SK-N-SH (cell line): ENCODE measurements around the gene CASQ1. TPM values are rescaled to one million over a fixed set of nuclear protein-coding genes. Genes with fewer than 3 reads are reported as not detected.

Source experiments
- CTCF ChIA-PET: fragments of 300-600, 350-600 bp; formaldehyde crosslinking; extraction: SDS; loops from one replicate; lab custom pipeline; 2021; lab: Yijun Ruan, JAX
- POLR2A ChIA-PET: fragments of 350-600 bp; sonication (Branson Sonifier 250); formaldehyde crosslinking; extraction: SDS; loops from one replicate; lab custom pipeline; 2020; ENCODE audit warnings: antibody characterized with exemption, inconsistent platforms; lab: Yijun Ruan, JAX
- DNase-seq: peaks from one replicate; pipeline ENCODE4 v3.0.0; 2012
- H2AFZ ChIP-seq: fragments of 200-600 bp; sonication (generic); 2 replicates; pipeline ENCODE4 v1.8.1; 2016; ENCODE audit warnings: antibody characterized with exemption, mild to moderate bottlenecking, low read depth
- H3F3A ChIP-seq: fragments of 200-600 bp; sonication (generic); replicated peaks from 2 replicates; pipeline ENCODE3; 2016; ENCODE audit warnings: antibody characterized with exemption, mild to moderate bottlenecking; ENCODE audit not compliant: insufficient read depth
- H3K27ac ChIP-seq, 2 experiments: fragments of 200-500 bp in 1 of 2; fragments of 200-600 bp in 1 of 2; sonication (Bioruptor generic) in 1 of 2; sonication (generic), shearing (Covaris generic) in 1 of 2; 2 replicates each; pipeline versions ENCODE4 v1.5.1 to v1.6.1; 2014 to 2016; ENCODE audit warnings: low read depth in 2 of 2, inconsistent platforms in 1 of 2, low read length in 1 of 2, mild to moderate bottlenecking in 1 of 2, mixed read lengths in 1 of 2
- H3K27me3 ChIP-seq: fragments of 200-600 bp; sonication (generic), shearing (Covaris generic); 2 replicates; pipeline ENCODE4 v1.6.1; 2016; ENCODE audit warnings: mixed run types; ENCODE audit not compliant: insufficient read depth
- H3K36me3 ChIP-seq, 2 experiments: fragments of 200-500 bp in 1 of 2; fragments of 200-600 bp in 1 of 2; sonication (Bioruptor generic) in 1 of 2; sonication (generic) in 1 of 2; replicated peaks in 1 of 2; 2 replicates each; pipeline versions ENCODE3 to v1.5.1; 2014 to 2016; ENCODE audit warnings: low read length in 1 of 2, mild to moderate bottlenecking in 1 of 2; ENCODE audit not compliant: insufficient read depth in 2 of 2, control insufficient read depth in 1 of 2
- H3K4me1 ChIP-seq, 2 experiments: fragments of 200-500 bp in 1 of 2; fragments of 200-600 bp in 1 of 2; sonication (Bioruptor generic) in 1 of 2; sonication (generic), shearing (Covaris generic) in 1 of 2; 2 replicates each; pipeline versions ENCODE4 v1.5.1 to v1.6.1; 2014 to 2016; ENCODE audit warnings: low read depth in 1 of 2, low read length in 1 of 2, mixed run types in 1 of 2; ENCODE audit not compliant: insufficient read depth in 2 of 2, control insufficient read depth in 1 of 2
- H3K4me2 ChIP-seq: fragments of 200-600 bp; sonication (generic), shearing (Covaris generic); 2 replicates; pipeline ENCODE4 v1.6.1; 2017; ENCODE audit warnings: mixed run types
- H3K4me3 ChIP-seq, 2 experiments: fragments of 200-500 bp in 1 of 2; fragments of 200-600 bp in 1 of 2; sonication (Bioruptor generic) in 1 of 2; sonication (generic), shearing (Covaris generic) in 1 of 2; 2 replicates each; pipeline versions ENCODE4 v1.5.1 to v1.8.1; 2014 to 2016; ENCODE audit warnings: low read depth in 2 of 2, inconsistent platforms in 1 of 2, low read length in 1 of 2, mild to moderate bottlenecking in 1 of 2, mixed read lengths in 1 of 2, moderate library complexity in 1 of 2
- H3K79me2 ChIP-seq: fragments of 200-600 bp; sonication (generic); 2 replicates; pipeline ENCODE4 v1.8.1; 2017; ENCODE audit warnings: mild to moderate bottlenecking; ENCODE audit not compliant: insufficient read depth
- H3K9ac ChIP-seq: fragments of 200-600 bp; sonication (generic); 2 replicates; pipeline ENCODE4 v1.6.1; 2017; ENCODE audit warnings: mixed run types
- H3K9me2 ChIP-seq: fragments of 200-600 bp; sonication (generic); 2 replicates; pipeline ENCODE4 v1.6.1; 2017; ENCODE audit warnings: mixed run types
- H3K9me3 ChIP-seq: fragments of 200-600 bp; sonication (generic); 2 replicates; pipeline ENCODE4 v1.6.1; 2017; ENCODE audit warnings: mixed run types, mild to moderate bottlenecking, moderate library complexity
- H4K20me1 ChIP-seq: fragments of 200-600 bp; sonication (generic); 2 replicates; pipeline ENCODE4 v1.6.1; 2017; ENCODE audit warnings: mild to moderate bottlenecking, mixed run types; ENCODE audit not compliant: insufficient read depth
- CHD2 ChIP-seq: fragments of 150-350 bp; IDR thresholded peaks from 2 replicates; pipeline ENCODE4 v1.6.1; 2018; ENCODE audit warnings: low read length; ENCODE audit not compliant: partially characterized antibody
- FOXJ3 ChIP-seq: sonication (generic); formaldehyde crosslinking; IDR thresholded peaks from 2 replicates; pipeline ENCODE4 v1.5.1; 2020; ENCODE audit warnings: mild to moderate bottlenecking, missing genetic modification reagents
- FOXM1 ChIP-seq: IDR thresholded peaks from 2 replicates; pipeline ENCODE4 v1.4.0; 2012; ENCODE audit warnings: low read depth, mild to moderate bottlenecking
- GATA2 ChIP-seq: sonication (generic); formaldehyde crosslinking; IDR thresholded peaks from 2 replicates; pipeline ENCODE4 v1.5.0; 2020; ENCODE audit warnings: mild to moderate bottlenecking, missing genetic modification reagents
- IRF3 ChIP-seq: fragments of 150-350 bp; IDR thresholded peaks from 2 replicates; pipeline ENCODE4 v1.6.1; 2016; ENCODE audit warnings: mild to moderate bottlenecking, low read depth, low read length
- MEF2A ChIP-seq: IDR thresholded peaks from 2 replicates; pipeline ENCODE4 v1.4.0; 2012; ENCODE audit warnings: low read depth, borderline replicate concordance
- MXI1 ChIP-seq: IDR thresholded peaks from 2 replicates; pipeline ENCODE4 v1.6.1; 2012; ENCODE audit warnings: mild to moderate bottlenecking, low read depth, low read length, improper control_type of control experiment
- NFIC ChIP-seq: IDR thresholded peaks from 2 replicates; pipeline ENCODE4 v1.4.0; 2012; ENCODE audit warnings: borderline replicate concordance
- NRF1 ChIP-seq: IDR thresholded peaks from 2 replicates; pipeline ENCODE4 v1.6.1; 2012; ENCODE audit warnings: low read depth, mild to moderate bottlenecking, low read length
- RAD21 ChIP-seq: IDR thresholded peaks from 2 replicates; pipeline ENCODE4 v1.6.1; 2012; ENCODE audit warnings: mild to moderate bottlenecking, low read length
- RFX5 ChIP-seq: IDR thresholded peaks from 2 replicates; pipeline ENCODE4 v1.6.1; 2012; ENCODE audit warnings: mild to moderate bottlenecking, improper control_type of control experiment, low read length
- SIN3A ChIP-seq: IDR thresholded peaks from 2 replicates; pipeline ENCODE4 v1.6.1; 2012; ENCODE audit warnings: low read depth, mild to moderate bottlenecking, low read length, moderate library complexity, borderline replicate concordance
- TCF12 ChIP-seq: IDR thresholded peaks from 2 replicates; pipeline ENCODE4 v1.4.0; 2012
- TEAD4 ChIP-seq: IDR thresholded peaks from 2 replicates; pipeline ENCODE4 v1.4.0; 2012; ENCODE audit warnings: mild to moderate bottlenecking, borderline replicate concordance; ENCODE audit not compliant: insufficient read depth
- YY1 ChIP-seq: IDR thresholded peaks from 2 replicates; pipeline ENCODE4 v1.4.0; 2012; ENCODE audit warnings: low read depth, mild to moderate bottlenecking
- WGBS: methylation state at CpG from one replicate; pipeline ENCODE4 v1.1.6; 2017; ENCODE audit warnings: low lambda C conversion rate; 5-methylcytosine and 5-hydroxymethylcytosine counted together
- polyA plus RNA-seq, 3 experiments: library from polyadenylated mRNA; depleted of rRNA; stranded (reverse); fragments of >200 nt; gene quantifications; 2 replicates each; pipeline ENCODE4 v1.2.3, GENCODE V29; 2012
- TF ChIP-seq, protein P1 (sequence below): IDR thresholded peaks from 2 replicates; pipeline ENCODE4 v1.4.0; 2012; ENCODE audit warnings: low read depth
- TF ChIP-seq, protein P2 (sequence below): IDR thresholded peaks from 2 replicates; pipeline ENCODE4 v1.6.1; 2012; ENCODE audit warnings: mild to moderate bottlenecking, low read depth, low read length, moderate library complexity
- TF ChIP-seq, protein P3 (sequence below): fragments of 200-600 bp; sonication (generic); IDR thresholded peaks from 2 replicates; pipeline ENCODE4 v1.6.1; 2017; ENCODE audit warnings: antibody characterized with exemption, mild to moderate bottlenecking, moderate library complexity
- TF ChIP-seq, protein P4 (sequence below): IDR thresholded peaks from 2 replicates; pipeline ENCODE4 v1.4.0; 2012; ENCODE audit warnings: low read depth, borderline replicate concordance

Gene CASQ1
- polyA plus RNA-seq, 1 of the 3 experiments (the other 2 are of a cell fraction), result 0.08 TPM

- ChIA-PET POLR2A (no interaction called here), CTCF (interaction anchor here (0.7 to 1.5 kb wide), 4 partner anchors 44 to 84 kb away, joined by 3 to 4 read pairs (median 4); no protein-coding TSS in a partner anchor)
- no peak overlapping the region for H3K27ac ChIP-seq
- no peak overlapping the region for H3K9ac ChIP-seq
- no peaks in the 10 kb centered on the region for H3K9me3 ChIP-seq
- no peaks in the 10 kb centered on the region for H3K79me2 ChIP-seq
- H4K20me1 ChIP-seq, result no peaks in the 10 kb centered on the region
- DNase-seq, result no peak
- no peaks in the 10 kb centered on the region for H3F3A ChIP-seq
- H2AFZ ChIP-seq, result no peak overlapping the region
- H3K4me2 ChIP-seq, result no peak overlapping the region
- no peaks in the 10 kb centered on the region for H3K9me2 ChIP-seq
- 79% methylated on average over 15 of the region's 15 CpGs for WGBS
- no peak overlapping the region for H3K4me3 ChIP-seq
- H3K4me1 ChIP-seq, result no peaks in the 10 kb centered on the region
- H3K27me3 ChIP-seq, result peaks cover 10% of the 10 kb centered on the region; the same call in 1 of the 2 replicates
- H3K36me3 ChIP-seq, result no peaks in the 10 kb centered on the region
- TF ChIP-seq FOXJ3, result no peak
- TF ChIP-seq, protein P1, sequence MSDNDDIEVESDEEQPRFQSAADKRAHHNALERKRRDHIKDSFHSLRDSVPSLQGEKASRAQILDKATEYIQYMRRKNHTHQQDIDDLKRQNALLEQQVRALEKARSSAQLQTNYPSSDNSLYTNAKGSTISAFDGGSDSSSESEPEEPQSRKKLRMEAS, result no peak
- TF ChIP-seq, protein P2, sequence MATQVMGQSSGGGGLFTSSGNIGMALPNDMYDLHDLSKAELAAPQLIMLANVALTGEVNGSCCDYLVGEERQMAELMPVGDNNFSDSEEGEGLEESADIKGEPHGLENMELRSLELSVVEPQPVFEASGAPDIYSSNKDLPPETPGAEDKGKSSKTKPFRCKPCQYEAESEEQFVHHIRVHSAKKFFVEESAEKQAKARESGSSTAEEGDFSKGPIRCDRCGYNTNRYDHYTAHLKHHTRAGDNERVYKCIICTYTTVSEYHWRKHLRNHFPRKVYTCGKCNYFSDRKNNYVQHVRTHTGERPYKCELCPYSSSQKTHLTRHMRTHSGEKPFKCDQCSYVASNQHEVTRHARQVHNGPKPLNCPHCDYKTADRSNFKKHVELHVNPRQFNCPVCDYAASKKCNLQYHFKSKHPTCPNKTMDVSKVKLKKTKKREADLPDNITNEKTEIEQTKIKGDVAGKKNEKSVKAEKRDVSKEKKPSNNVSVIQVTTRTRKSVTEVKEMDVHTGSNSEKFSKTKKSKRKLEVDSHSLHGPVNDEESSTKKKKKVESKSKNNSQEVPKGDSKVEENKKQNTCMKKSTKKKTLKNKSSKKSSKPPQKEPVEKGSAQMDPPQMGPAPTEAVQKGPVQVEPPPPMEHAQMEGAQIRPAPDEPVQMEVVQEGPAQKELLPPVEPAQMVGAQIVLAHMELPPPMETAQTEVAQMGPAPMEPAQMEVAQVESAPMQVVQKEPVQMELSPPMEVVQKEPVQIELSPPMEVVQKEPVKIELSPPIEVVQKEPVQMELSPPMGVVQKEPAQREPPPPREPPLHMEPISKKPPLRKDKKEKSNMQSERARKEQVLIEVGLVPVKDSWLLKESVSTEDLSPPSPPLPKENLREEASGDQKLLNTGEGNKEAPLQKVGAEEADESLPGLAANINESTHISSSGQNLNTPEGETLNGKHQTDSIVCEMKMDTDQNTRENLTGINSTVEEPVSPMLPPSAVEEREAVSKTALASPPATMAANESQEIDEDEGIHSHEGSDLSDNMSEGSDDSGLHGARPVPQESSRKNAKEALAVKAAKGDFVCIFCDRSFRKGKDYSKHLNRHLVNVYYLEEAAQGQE, result no peak
- TF ChIP-seq TEAD4, result no peak
- no peak for TF ChIP-seq NFIC
- TF ChIP-seq NRF1, result no peak
- no peak for TF ChIP-seq GATA2
- TF ChIP-seq FOXM1, result no peak
- TF ChIP-seq, all 33 proteins: peak for 0
Measured at GRCh38 chr1:160169553-160170399, 20.6 kb upstream of the CASQ1 start.

- Histone ChIP-seq H3K79me2 (no peaks in the 10 kb centered on the region), H3K4me2 (no peak overlapping the region), H3K9me2 (no peaks in the 10 kb centered on the region), H3K9me3 (no peaks in the 10 kb centered on the region), H4K20me1 (no peaks in the 10 kb centered on the region), H3K36me3 (no peaks in the 10 kb centered on the region), H2AFZ (no peak overlapping the region), H3K27me3 (no peaks in the 10 kb centered on the region; the same call in 1 of the 2 replicates), H3K4me3 (no peak overlapping the region), H3K27ac (no peak overlapping the region), H3K4me1 (no peaks in the 10 kb centered on the region), H3F3A (no peaks in the 10 kb centered on the region), H3K9ac (no peak overlapping the region)
- WGBS, result 48% methylated on average over 4 of the region's 4 CpGs
- CTCF ChIA-PET, result interaction anchor here (1.2 to 2.8 kb wide), 4 partner anchors 22 to 120 kb away, joined by 3 to 10 read pairs (median 8); no protein-coding TSS in a partner anchor
- no peak for DNase-seq
- POLR2A ChIA-PET, result no interaction called here
- TF ChIP-seq IRF3 (no peak), TCF12 (no peak), RFX5 (no peak), SIN3A (no peak), MEF2A (no peak), MXI1 (no peak), YY1 (no peak), CHD2 (no peak), RAD21 (no peak)
- TF ChIP-seq, protein P3, sequence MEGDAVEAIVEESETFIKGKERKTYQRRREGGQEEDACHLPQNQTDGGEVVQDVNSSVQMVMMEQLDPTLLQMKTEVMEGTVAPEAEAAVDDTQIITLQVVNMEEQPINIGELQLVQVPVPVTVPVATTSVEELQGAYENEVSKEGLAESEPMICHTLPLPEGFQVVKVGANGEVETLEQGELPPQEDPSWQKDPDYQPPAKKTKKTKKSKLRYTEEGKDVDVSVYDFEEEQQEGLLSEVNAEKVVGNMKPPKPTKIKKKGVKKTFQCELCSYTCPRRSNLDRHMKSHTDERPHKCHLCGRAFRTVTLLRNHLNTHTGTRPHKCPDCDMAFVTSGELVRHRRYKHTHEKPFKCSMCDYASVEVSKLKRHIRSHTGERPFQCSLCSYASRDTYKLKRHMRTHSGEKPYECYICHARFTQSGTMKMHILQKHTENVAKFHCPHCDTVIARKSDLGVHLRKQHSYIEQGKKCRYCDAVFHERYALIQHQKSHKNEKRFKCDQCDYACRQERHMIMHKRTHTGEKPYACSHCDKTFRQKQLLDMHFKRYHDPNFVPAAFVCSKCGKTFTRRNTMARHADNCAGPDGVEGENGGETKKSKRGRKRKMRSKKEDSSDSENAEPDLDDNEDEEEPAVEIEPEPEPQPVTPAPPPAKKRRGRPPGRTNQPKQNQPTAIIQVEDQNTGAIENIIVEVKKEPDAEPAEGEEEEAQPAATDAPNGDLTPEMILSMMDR, result no peak
- TF ChIP-seq, protein P4, sequence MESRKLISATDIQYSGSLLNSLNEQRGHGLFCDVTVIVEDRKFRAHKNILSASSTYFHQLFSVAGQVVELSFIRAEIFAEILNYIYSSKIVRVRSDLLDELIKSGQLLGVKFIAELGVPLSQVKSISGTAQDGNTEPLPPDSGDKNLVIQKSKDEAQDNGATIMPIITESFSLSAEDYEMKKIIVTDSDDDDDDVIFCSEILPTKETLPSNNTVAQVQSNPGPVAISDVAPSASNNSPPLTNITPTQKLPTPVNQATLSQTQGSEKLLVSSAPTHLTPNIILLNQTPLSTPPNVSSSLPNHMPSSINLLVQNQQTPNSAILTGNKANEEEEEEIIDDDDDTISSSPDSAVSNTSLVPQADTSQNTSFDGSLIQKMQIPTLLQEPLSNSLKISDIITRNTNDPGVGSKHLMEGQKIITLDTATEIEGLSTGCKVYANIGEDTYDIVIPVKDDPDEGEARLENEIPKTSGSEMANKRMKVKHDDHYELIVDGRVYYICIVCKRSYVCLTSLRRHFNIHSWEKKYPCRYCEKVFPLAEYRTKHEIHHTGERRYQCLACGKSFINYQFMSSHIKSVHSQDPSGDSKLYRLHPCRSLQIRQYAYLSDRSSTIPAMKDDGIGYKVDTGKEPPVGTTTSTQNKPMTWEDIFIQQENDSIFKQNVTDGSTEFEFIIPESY, result no peak
Measured at GRCh38 chr1:160171354-160171753, 19.0 kb upstream of the CASQ1 start.
